GM18508 (cell line): ENCODE results near the gene HEPACAM2.

Source experiments
- ATAC-seq: cut with Tn5 transposase; IDR thresholded peaks from one replicate; pipeline ENCODE4 v1.9.1; 2021; ENCODE audit warnings: moderate number of reproducible peaks; ENCODE audit not compliant: insufficient read depth, unreplicated experiment

HEPACAM2 gene

DNA sequence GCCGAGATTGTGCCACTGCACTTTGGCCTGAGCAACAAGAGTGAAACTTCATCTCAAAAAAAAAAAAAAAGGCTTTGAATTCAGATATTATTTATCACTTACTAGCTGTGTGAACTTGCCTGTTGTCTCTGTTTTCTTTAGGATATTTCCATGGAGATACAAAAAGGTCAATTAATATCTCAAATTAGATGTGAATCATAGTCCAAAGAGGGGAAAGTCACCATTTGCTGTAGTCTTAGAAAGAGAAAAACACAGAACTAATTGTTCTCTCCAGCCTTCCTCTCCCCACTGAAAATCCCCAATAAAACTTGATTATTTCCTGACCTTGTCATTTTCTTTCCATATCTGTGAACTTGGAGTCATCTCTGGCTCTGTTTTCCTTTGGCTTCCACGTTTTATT is 21.2 kb downstream of the HEPACAM2 start:
- no peak for ATAC-seq

DNA sequence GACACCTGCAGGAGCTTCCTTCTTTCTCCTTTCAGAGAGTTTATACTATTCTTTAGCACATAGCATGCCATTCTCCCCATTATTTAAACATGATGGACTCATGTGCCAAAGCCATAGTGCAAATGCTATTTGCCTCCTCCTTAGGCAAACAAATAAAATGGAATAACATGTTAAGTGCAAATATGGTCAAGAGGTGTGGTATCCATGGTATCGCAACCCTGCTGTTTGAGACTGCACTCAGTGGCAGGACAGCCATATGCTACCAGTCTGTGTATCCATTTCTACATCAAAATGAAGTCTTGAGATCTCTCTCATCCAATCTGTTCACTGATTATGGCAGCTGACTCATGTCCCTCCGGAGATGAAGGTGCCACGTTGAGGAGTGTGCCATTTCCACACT is 22.8 kb downstream of the HEPACAM2 start:
- ATAC-seq, result no peak

DNA sequence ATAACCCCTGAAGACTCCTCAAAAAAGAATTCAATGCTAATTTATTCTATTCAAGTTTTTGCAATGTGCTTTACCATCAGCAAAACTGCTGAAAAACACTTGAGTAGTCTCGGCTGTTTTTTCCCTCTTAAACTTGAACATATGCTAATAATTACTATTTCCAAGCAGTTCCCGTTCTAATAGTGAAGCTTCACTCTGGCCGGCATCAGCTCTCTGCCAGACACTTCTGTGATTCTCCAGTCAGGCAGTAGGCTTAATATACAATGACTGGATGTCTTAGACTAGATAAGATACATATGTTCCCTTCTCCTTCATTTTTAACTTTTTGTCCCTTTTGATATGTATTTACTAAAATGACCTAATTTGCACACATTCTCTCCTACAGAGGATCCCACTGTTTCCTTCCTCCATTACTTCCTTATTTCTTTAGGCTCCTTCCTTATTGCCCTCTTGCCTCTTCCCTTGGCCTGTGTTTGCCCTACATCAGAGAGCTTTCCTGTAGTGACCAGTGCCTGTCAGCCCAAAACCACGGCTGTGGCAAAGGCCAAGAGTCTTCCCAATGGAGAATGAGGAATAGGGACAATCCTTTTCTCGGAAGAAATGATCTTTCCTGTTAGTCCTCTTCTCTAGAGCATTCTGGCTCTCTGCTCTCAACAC is 23.5 kb downstream of the HEPACAM2 start:
- no peak for ATAC-seq

DNA sequence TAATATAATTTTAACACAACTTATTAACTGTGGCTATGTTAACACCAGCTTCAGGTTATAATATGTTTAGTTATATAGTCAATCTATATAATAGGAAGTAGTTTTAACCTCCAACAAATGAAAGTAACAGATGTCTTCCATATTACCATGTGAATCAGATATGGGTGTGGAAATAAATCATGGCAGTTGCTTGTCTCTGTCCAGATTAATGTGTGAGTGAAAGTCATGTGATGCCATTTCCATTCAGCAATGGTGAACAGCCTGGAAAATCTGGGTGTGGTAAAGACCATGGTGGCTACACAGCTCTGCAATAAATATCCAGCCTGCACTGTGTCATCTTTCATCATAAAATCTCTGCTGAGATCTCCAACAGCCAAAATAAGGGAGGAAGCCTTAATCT is 27.8 kb downstream of the HEPACAM2 start:
- no peak for ATAC-seq

DNA sequence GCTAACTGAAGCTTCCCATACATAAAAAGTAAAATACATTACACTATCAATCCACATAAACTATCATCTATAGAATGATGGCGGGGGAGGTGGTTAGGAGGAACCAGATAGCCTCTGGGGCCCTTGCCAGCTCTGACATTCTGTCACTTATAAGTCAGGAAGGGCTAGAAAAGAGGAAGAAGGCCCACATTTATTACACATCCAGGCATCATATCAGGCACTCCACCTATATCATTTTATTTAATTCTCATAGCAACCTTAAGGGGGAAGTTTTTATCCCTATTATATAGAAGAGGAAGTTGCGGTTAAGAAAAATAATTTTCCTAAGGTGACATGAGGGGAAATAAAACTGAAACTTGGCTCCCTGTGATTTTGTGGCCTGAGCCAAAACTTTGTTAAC is 29.9 kb downstream of the HEPACAM2 start:
- no peak for ATAC-seq

DNA sequence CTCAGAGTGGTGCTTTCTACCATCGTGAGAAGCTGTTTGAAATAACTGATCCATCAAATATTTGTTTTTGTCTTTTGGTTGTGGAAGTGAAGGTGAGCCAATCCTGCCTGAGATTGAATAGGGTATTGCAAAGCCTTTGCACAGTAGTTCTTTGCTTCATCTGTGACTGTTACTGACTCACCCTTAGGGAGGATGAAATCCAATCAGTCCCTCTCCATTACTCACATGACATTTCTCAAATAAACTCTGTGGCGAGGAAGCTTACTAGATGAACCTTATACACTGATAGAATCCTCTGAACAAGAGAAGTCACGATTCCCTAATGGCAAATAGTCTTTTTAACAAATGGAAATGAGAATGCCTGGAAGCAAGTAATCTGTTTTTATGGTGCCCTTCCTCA is 31.9 kb downstream of the HEPACAM2 start:
- no peak for ATAC-seq

DNA sequence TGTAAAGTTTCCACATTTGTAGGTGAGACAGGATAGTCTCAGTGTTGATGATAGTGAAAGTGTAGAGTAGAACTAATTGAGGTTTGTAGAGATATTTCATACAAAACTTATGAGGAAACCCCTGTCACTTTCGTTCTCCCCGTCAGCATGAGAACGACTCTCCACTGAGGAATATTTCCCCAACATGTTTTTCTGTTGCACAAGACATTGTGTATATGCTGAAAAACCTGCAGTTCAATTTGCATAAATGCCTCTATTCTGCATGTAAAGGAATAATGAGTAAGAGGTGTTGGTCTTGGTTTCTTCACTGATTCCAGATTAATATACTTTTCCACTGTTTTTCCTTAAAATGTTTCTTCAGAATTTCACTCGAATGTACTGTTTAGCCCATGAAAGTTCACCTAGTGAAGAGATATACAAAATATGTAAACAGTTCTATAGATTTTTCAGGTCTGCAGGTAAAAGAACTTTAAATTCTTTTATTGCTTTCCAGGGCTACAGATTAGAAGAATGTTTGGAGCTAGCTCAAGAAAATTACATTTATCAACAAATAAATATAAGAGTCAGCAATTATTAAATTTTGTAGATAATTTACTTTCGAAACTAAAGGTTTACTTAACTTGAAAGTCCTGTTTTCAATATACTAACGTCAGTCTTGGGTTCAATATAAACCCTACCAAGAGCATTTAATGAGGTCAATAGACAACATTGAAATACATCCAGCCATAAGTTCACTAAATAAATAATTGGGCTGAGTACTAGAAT is 37.2 kb downstream of the HEPACAM2 start:
- no peak for ATAC-seq

DNA sequence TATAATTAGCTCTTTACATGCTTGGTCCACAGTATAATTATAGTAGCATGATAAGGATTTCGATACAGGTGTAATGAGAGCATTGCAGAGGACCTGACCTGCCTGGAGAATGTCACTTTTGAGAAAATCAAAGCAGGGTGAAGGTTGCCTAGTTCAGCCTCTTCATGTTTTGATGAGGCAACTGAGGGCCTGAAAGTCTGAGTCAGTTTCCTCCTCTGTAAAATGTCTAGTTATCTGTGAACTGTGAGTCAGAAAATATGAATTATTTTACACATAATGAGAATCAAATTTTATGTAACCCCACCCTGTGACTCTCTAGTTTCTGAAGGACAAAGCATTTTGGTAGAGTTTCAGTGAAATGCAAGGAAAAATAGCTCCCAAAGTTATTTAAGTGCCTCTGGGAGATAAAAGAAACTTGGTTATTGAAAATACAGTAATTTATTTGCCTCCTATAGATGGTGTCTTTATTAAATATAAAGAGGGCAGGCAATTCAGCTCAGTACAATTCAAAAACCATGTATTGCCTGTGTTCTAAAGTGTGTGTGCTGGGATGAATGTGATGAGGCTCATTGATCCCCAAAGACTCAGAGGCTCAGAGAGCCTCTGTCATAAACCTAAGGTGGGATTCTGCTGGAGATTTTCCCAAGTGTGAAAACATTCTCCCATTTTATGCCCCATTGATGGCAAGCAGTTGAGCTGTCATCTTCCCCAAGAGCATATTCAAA is 40.8 kb downstream of the HEPACAM2 start:
- ATAC-seq, result no peak

DNA sequence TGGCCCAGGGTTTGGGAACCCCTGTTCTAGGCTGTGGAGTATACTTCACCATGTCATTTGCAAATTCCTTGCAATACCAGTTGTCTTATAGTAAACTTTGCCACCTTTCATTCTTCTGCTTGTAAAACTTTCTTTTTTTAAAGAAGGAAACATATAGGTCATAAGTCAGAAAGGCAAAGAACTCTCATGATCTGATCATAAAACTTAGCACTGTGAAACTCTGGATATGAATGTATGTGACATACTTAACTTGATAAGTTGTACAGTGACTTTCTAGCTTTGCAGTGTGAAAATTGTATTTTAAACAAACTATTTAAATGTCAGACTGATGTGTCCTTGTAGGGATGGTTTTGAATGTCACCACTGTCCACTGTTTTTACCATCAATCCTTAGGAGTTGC is 47.1 kb downstream of the HEPACAM2 start:
- ATAC-seq, result no peak

DNA sequence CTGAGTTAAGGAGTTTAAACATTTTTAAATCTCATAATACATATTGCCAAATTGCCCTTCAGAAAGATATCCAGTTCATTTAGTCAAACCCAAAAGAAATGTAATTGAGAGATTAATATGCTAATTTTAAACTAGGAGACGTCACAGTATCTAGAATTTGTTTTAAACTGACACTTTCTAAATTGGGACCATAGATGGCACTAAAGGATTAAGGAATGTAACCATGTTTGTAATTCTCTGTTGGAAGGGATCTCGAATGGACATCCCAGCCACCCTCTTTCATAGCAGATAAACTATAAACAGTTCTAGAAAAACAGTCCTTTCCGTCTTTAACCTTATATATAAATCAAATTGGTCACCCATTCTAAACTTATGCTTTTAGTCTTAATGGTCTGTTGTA is 48.1 kb downstream of the HEPACAM2 start:
- no peak for ATAC-seq

DNA sequence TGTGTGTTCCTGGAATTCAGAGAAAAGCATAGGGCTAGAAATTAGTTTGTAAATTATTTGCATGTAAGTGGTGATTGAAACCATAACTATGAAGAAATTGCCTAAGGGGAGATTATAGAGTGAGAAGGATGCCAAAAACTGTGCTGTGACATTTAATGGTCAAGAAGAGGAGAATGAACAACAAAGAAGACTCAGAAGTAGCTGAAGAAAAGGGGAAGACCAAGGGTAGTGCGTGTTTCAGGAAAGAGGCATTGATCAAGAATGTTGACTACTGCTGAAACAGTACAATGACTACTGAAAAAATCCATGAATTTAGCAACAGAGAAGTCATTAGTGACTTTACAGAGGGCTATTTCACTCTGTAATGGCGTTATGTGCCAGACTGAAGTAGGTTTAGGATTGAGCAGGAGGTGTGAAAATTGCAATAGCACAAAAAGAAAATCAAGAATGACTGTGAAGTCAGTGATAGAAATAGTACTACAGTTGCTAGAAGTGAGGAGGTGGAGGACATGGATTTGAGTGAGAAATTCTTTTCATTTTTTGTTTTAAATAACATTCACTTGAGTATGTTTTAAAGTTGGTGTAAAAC is 49.2 kb downstream of the HEPACAM2 start:
- ATAC-seq, result no peak

DNA sequence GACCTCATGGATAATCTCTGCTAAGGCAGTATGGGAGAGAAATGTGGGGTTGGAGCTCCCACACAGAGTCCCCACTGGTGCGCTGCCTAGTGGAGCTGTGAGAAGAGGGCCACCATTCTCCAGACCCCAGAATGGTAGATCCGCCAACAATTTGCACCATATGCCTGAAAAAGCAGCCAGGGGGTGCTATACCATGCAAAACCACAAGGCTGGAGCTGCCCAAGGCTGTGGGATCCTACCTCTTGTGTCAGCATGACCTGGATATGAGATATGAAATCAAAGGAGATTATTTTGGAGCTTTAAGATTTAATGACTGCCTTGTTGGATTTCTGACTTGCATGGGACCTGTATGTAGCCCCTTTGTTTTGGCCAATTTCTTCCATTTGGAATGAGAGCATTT is 51.0 kb downstream of the HEPACAM2 start:
- no peak for ATAC-seq

DNA sequence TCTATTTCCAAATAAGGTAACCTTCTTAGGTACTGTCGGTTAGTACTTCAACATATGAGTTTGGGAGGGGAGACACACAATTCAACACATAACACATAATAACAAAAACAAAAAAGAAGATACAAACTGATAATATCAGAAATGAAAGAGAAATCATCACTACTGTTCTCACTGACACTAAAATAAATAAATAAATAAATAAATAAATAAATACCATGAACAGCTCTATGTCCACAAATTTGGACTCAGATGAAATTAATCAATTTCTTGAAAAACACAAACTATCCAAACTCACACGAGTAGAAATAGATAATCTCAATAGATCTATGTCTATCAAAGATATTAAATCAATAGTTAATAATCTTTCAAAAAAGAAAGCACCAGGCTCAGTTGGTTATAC is 53.6 kb downstream of the HEPACAM2 start:
- no peak for ATAC-seq

DNA sequence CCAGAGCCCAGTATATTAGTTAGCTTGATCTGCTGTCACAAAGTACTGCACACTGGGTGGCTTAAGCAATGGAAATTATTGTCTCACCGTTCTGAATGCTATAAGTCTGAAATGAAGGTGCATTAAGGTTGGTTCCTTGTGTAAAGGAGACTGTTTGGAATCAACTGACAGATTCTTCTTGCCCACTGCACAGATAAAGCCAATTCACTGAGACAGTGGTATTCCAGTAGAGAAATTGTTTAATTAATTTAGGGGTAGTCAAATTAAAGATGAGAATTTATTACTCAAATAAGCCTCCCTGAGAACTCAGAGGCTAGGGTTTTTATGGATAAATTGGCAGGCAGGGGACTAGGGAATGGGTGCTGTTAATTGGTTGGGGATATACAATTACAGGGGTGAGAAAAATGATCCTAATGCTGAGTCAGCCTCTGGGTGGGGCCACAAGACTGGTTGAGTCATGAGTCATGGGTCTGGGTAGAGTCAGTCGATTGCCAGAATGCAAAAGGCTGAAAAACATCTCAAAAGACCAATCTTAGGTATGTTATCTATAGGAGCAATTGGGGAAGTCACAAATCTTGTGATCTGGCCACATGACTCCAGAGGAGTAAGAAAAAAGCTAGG is 54.6 kb downstream of the HEPACAM2 start:
- ATAC-seq, result no peak

DNA sequence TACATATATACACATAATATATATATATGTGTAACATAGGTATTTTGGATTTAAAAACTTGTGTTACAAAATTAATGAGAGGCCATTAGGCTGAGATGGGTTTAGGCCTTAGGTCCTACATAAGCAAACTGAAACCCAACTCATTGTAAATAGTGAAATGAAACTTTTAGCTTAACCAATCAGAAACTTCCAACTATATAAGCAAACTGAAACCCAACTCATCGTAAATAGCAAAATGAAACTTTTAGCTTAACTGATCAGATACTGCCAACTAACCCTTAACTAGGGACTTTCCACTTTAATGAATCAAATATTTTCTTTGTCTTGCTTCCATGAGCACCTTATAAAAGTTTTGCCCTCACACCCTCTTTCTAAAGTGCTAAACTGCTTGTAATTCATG is 60.8 kb downstream of the HEPACAM2 start:
- peak; percentile 99 for ATAC-seq

DNA sequence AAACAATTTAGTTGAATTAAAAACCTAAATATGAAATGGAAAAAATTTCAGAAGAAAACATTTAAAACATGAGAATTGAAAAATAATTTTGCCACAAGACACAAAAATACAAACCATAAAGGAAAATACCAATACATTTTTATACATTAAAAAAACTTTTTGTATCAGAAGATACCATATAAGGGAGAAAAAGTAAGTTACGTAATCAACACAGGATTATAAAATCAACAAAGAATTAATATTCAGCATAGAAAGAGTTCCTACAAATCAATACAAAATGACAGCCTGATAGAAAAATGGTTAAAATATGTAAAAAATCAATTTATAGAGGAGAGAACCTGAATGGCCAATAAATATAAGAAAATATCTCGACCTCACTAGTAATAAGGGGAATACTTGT is 61.5 kb downstream of the HEPACAM2 start:
- no peak for ATAC-seq

DNA sequence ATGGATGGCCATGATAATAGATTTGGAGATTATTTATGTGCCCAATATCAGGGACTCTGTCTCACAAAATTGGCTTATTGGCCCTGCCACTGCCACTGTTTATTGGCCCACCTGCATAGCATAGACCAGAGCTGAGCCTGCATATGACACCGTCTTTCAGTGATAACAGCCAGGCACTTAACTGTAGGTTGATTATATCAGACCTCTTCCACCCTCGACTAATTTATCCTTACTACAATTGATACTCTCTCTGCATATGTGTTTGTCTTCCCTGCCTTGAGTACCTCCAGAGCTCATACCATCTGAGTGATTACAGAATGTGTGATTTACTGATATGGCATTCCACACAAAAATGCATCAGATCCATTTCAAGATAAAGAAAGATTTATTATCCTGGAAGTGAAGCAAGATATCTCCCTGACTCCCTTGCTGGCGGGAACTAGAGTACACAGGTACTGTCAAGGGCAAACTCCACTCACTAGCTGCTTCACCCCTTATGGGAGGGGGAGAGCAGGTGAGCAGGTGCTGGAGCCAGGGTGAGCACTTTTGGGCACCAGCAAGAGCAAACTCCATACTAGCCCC is 65.0 kb downstream of the HEPACAM2 start:
- no peak for ATAC-seq

DNA sequence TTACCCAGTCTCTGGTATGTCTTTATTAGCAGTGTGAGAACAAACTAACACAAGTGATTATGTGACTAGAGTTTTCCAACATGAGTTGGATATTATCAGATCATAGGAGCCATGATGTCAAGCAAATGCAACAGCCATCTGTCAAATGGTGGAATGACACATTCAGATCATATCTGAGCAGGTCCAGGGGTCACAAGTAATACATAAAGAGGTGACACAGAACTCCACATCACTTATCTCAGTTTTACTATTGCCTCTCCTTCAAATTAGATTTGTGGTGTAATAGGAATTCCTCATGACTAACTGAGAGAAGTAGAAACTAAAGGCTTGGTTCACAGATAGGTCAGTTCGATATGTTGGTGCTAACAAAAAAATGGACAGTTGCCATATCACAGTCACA is 65.9 kb downstream of the HEPACAM2 start:
- no peak for ATAC-seq

DNA sequence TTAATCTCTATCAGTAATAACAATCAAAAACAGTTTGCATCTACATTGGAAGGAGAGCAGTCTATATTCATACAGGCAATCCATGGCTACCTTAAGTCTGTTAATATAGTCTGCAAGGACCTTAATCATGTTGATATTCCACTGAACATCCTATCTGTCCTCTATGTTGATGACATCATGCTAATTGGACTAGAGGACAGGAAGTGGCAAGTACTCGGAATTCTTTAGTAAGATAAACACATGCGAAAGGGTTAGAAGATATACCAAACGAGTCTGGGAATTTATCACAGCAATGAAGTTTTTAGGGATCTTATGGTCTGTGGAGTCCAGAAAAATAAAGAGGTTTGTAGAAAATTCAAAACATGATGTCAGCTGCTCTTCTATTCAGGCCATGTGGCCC is 66.8 kb downstream of the HEPACAM2 start:
- no peak for ATAC-seq

DNA sequence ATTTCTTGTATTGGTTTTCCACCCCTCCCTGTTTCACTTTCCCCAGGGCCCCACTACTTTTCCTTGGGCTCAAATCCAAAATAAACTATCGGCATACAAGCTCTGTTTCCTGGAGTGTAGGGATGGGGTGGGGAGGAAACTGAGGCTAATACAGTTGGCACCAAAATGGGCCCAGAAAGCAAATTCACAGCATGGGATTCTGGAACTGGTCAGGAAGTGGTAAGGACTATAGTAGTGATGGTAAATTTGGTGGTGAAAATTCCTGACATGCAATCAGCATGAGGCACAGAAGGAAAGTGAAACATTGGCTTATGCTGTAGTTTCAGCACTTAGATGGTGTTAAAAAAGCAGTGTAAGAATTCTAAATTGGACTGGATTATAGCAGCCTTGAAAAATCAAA is 69.4 kb downstream of the HEPACAM2 start:
- no peak for ATAC-seq
